NCI-H2227 (cell line): ENCODE measurements around the gene LRIT3.

Source experiments
- DNase-seq: peaks from one replicate; lab custom pipeline; 2025; ENCODE audit not compliant: unreplicated experiment; lab: John Stamatoyannopoulos, UW

Gene LRIT3

DNA sequence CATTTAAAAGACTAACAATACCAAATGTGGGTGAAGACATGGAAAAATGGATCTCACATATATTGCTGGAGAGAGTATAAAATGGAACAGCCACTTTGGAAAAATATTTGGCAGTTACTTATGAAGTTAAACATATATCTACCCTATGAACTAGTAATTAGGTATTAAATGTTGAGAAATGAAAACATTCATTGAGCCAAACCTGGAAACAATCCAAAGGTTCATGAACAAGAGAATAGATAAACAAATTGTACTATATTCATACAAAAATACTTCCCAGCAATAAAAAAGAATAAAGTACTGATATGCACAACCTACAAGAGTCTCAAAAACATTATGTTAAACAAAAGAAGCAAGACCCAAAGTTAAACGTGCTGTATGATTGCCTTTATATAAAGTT lies 60.8 kb downstream of the LRIT3 start:
- no peak for DNase-seq

DNA sequence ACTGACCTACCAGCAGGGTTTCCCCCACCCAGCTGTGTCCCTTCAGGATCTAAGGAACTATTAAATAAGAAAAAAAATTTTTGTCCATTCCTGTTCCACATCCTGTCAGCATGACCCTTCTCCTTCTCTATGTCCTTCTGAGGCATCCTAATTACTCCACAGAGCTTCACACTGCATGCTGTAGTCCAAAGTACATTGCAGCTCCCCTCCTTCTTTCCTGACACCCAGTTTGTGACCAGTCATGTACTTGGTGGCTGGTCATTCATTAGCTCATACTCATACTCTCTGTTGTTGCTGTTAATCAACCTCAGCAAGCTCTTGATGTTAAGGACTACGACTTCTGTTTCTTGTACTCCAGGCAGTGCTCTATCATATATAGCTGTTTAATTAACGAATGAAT lies 62.3 kb downstream of the LRIT3 start:
- DNase-seq, result no peak

DNA sequence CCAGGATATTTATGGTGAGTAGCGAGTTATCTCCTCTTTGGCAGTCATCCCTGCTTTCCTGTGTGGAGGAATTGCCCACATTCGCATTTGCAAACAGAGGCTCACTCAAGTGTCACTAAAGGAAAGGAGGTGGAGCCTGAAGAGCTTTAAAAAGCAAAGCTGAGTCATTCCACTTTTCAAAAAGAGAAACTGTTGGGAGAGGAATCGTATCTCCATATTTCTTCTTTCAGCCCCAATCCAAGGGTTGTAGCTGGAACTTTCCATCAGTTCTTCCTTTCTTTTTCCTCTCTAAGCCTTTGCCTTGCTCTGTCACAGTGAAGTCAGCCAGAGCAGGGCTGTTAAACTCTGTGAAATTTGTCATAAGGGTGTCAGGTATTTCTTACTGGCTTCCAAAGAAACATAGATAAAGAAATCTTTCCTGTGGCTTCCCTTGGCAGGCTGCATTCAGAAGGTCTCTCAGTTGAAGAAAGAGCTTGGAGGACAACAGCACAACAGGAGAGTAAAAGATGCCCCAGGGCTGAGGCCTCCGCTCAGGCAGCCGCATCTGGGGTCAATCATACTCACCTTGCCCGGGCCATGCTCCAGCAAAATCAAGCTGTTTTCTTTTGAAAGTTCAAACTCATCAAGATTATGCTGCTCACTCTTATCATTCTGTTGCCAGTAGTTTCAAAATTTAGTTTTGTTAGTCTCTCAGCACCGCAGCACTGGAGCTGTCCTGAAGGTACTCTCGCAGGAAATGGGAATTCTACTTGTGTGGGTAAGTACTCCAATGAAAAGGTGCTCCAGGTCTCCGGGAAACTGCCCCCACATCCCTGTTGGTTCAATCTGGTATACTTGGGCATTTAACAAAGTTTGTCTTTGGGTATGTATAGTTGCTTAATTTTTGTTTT lies 65.0 kb downstream of the LRIT3 start, which contains the start of gene EGF:
TSS of gene EGF (plus strand) at position 178 of the 890 bp plus-strand sequence. CDS start at position 631, 453 bp downstream.
- DNase-seq, result no peak

DNA sequence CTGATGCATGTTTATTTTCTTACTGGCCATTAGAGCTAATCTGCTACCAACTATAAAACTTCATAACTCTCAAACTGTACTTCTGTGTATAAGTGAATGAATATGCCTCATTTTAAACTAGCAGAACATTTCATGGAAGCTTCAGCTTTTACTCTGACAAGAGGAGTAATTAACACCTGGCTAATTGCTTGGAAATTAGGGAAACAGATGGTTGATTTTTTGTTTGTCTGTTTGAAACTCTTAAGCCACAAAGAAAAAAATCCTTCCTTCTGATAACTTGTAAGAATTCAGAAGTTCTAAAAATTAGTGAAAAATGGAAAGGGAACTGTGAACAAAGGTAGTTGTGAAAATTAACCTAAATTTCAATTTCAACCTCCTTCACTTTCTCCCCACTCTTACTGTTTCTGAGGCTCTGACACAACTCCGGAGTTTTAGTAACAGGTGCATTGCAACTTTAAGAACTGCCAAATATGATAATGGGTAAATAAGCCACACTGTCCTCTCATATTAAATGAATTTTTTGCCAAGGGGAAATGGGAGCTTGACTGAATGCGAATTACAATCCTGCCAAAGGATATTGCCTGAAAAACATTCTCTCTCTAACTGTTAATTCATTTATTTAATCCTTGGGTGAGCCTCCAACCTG lies 65.8 kb downstream of the LRIT3 start:
- DNase-seq, result no peak

DNA sequence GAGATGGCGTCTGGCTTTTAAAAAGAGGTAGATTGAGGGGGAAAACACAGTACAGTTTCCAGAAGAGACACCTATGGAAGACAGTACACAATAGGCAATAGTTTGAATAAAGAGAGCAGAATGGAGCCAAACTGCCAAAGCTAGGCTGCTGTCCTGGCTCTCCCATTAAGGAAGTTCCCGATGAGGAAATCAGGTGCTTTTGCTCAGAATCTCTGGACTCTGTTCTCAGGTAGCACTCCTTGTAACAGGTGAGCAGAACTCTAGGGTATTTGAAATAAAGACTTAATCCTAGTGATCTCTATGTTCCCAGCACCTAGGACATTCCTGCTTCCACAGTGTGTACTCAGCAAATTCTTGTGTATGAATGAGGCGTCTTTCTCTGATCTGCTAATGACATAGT lies 66.4 kb downstream of the LRIT3 start:
- no peak for DNase-seq

DNA sequence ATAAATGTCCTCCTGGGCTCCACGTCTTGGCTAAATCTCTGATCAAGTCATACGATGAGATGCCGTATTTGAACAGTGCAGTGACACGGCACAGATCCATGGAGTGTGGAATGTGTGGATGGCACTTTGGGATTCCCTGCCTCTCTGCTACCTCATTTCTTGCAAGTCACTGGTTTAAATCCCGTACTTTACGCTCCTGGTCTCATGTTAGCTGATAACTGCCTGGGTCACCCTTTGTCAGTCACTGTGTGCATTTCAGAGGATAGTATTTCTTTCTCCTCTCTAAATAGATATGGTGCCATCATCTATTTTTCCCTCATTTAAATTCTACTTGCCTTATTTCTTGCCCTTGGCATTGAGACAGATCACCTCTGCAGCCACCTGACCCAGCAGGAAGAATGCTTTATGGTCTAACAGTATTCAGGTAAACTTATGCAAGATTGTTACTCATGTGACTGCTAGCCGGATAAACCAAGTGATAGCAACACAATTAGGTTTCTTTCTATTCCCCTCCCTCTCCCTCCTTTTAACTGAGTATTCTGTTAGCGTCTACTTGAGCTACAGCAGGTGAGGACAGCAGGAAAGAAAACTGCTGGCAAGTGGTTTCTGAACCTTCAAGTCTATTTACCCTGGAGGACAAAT lies 67.6 kb downstream of the LRIT3 start:
- no peak for DNase-seq

DNA sequence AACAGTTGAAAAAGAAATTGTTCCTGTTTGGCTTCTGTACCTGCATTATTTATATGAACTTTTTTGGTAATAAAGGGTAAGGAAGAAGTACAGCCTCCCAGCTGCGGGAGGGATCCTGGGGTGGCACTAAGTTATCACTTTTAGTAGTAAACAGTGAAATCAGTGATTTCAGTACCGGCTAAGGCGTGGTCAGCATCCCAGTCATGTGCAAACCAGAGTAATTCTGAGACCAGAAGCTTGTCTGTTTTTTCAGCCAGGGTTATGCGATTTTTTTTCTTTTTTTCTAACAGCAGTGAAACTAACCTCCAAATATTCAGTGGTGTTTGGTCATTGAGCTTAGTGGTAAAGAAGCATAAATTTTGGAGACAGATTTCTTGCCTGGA lies 68.1 kb downstream of the LRIT3 start:
- DNase-seq, result no peak

DNA sequence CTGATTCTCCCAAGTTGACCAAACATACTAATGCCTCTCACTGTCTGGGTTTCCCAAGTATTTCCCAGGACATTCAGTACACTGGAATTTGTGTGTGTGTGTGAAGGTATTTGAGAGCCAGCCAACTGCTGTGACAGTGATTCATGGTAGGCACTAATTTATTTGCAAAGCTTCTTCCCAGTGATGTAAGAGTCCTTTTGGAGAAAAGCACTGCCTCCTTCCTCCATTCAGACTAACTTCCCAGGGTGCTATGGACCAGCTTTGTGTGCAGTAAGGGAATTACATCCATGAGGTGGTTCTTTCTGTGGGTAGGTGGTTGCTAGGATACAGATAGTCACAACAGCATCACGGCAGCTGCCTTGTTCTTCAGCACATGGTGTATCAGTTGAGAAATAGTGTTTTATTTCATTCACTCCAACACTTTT lies 73.5 kb downstream of the LRIT3 start:
- DNase-seq, result peak; percentile 17
